ENCODE measurements around the gene KLRC2.

GRCh38 chr12:10466311-10466710 lies 30.5 kb upstream of the KLRC2 start:
- TF ChIP-seq CTCF (conservative IDR thresholded peaks at IDR 0.05; ENCODE audit: low read depth, low read length): no peak
- no peak for TF ChIP-seq POLR2A (IDR thresholded peaks at IDR 0.05; ENCODE audit: low read depth, low read length)
- TF ChIP-seq MXI1 (IDR thresholded peaks at IDR 0.05; ENCODE audit: borderline replicate concordance, low read depth, low read length): no peak
- no peak for TF ChIP-seq MAZ (IDR thresholded peaks at IDR 0.05; ENCODE audit: borderline replicate concordance, low read depth, low read length)
- no peak for TF ChIP-seq RCOR1 (IDR thresholded peaks at IDR 0.05; ENCODE audit: insufficient replicate concordance, low read length)

All from IMR-90 (cell line).